Ovary (tissue), 9 donors: ENCODE results near the gene PPP1R2. TPM values are rescaled to one million over a fixed set of nuclear protein-coding genes. Genes with fewer than 3 reads are reported as not detected.

Experiments used
- DNase-seq, 5 donors: peaks; one replicate each; pipeline ENCODE4 v3.0.0-alpha.2; 2019 to 2020
- H3K27ac ChIP-seq, 2 donors: fragments of 200-600 bp; one replicate each; pipeline versions ENCODE4 v1.5.1 to v1.8.0; 2019 to 2022
- H3K27me3 ChIP-seq: fragments of 200-600 bp; one replicate; pipeline ENCODE4 v1.8.0; 2022
- H3K36me3 ChIP-seq: fragments of 200-600 bp; sonication (generic); one replicate; pipeline ENCODE4 v1.5.1; 2019
- H3K4me1 ChIP-seq: one replicate; pipeline ENCODE4 v1.8.1; 2013; ENCODE audit warnings: mild to moderate bottlenecking, moderate library complexity; ENCODE audit not compliant: insufficient read depth
- H3K4me3 ChIP-seq: fragments of 200-600 bp; sonication (generic); one replicate; pipeline ENCODE4 v1.5.1; 2017
- H3K9me3 ChIP-seq, 2 donors: fragments of 200-600 bp in 1 of 2; sonication (generic) in 1 of 2; one replicate each; pipeline versions ENCODE4 v1.5.1 to v1.8.1; 2013 to 2019; ENCODE audit warnings: mild to moderate bottlenecking in 1 of 2, moderate library complexity in 1 of 2
- CTCF ChIP-seq, 3 donors: fragments of 450-650 bp in 2 of 3; fragments of 200-600 bp in 1 of 3; IDR thresholded peaks; one replicate each; pipeline versions ENCODE4 v1.5.1 to v1.8.0; 2016 to 2022; ENCODE audit warnings: antibody characterized with exemption in 3 of 3, mild to moderate bottlenecking in 1 of 3
- EP300 ChIP-seq: sonication (generic); formaldehyde crosslinking; IDR thresholded peaks from one replicate; pipeline ENCODE4 v1.6.1; 2017; ENCODE audit warnings: antibody characterized with exemption
- POLR2A ChIP-seq: fragments of 450-650 bp; IDR thresholded peaks from one replicate; pipeline ENCODE4 v1.6.1; 2017; ENCODE audit warnings: antibody characterized with exemption, mild to moderate bottlenecking, moderate library complexity
- WGBS, 3 donors: extraction: QIAGEN DNeasy Blood & Tissue Kit in 1 of 3; methylation state at CpG; one replicate each; pipeline versions ENCODE4 v1.1.5 to v1.1.7; 2013 to 2017; 5-methylcytosine and 5-hydroxymethylcytosine counted together
- intact Hi-C, 4 donors: fragments of 100-400 bp; cut with DNase I; formaldehyde crosslinking; loops; one replicate each; pipeline versions ENCODE4 v1.11.0 to v1.15.1; 2022 to 2023
- polyA plus RNA-seq, 2 donors: library from polyadenylated mRNA; stranded (reverse); fragments of 200-250 nt in 1 of 2; fragments of 350-450 nt in 1 of 2; fragmentation: Illumina TruSeq in 1 of 2; extraction: RNeasy Lipid Tissue Mini Kit (QIAGEN cat#74804) in 1 of 2; gene quantifications; one replicate each; pipeline ENCODE4 v1.2.3, GENCODE V29; 2013 to 2014
- total RNA-seq, 7 donors: library from RNA; depleted of rRNA in 2 of 7; stranded (reverse); fragments of >200 nt in 2 of 7; fragmentation: NEBNext Ultra II Directional in 3 of 7; extraction: Animal tissue kit (Norgen Biotek cat#: 25700) in 3 of 7; gene quantifications; one replicate each; pipeline versions ENCODE4 v1.1.0 to v1.2.4, GENCODE V29; 2016 to 2023
- donor health status: DM: no; HTN: no; CAD: no; lungs with moderate emphysema.
- donor health status: DM: no; HTN: no; CAD: no.
- donor health status: Bipolar disorder and iron deficiency.
- donor health status: DM: yes; HTN: yes; CAD: no.
- donor health status: DM: no; HTN: no; CAD: no.
- donor health status: DM: yes; HTN: yes; CAD: no.

PPP1R2 gene
- total and polyA plus RNA-seq, 9 donors: 22.5 to 50.2 (median 40.6) TPM

GRCh38 chr3:195556390-195556789 lies 13.3 kb upstream of the PPP1R2 start:
- Histone ChIP-seq H3K36me3 (no peaks in the 10 kb centered on the region), H3K27ac (no peak overlapping the region), H3K9me3 (no peaks in the 10 kb centered on the region), H3K4me1 (no peaks in the 10 kb centered on the region), H3K4me3 (no peak overlapping the region), H3K27me3 (no peaks in the 10 kb centered on the region)
- DNase-seq: no peak
- WGBS, 3 donors: 35 to 44% (median 40%) methylated on average over 10 of the region's 10 CpGs
- TF ChIP-seq POLR2A (no peak), CTCF (IDR thresholded peaks at IDR 0.05) (no peak), EP300 (no peak)
- intact Hi-C loops: no loop called here

GRCh38 chr3:195555110-195555509 lies 12.0 kb upstream of the PPP1R2 start:
- TF ChIP-seq CTCF (IDR thresholded peaks at IDR 0.05) (no peak), EP300 (no peak)
- DNase-seq: no peak
- 77 to 84% (median 81%) methylated on average over 8 of the region's 8 CpGs for WGBS, 3 donors
- H3K27ac ChIP-seq: no peak overlapping the region
- no peaks in the 10 kb centered on the region for H3K36me3 ChIP-seq
- H3K4me1 ChIP-seq: peaks cover under 1% of the 10 kb centered on the region
- intact Hi-C loops: no loop called here
- H3K4me3 ChIP-seq: no peak overlapping the region
- no peaks in the 10 kb centered on the region for H3K27me3 ChIP-seq
- H3K9me3 ChIP-seq: no peaks in the 10 kb centered on the region

GRCh38 chr3:195554458-195554857 lies 11.3 kb upstream of the PPP1R2 start:
- no peaks in the 10 kb centered on the region for H3K36me3 ChIP-seq
- no peak for DNase-seq
- no peaks in the 10 kb centered on the region for H3K27me3 ChIP-seq
- peaks cover 2% of the 10 kb centered on the region for H3K4me1 ChIP-seq
- no peak for TF ChIP-seq EP300
- no peak for TF ChIP-seq CTCF (IDR thresholded peaks at IDR 0.05)
- TF ChIP-seq POLR2A: no peak
- intact Hi-C loops: no loop called here
- no peak overlapping the region for H3K27ac ChIP-seq
- H3K9me3 ChIP-seq: no peaks in the 10 kb centered on the region
- no peak overlapping the region for H3K4me3 ChIP-seq
- 91 to 95% (median 92%) methylated on average over 15 of the region's 15 CpGs for WGBS, 3 donors

GRCh38 chr3:195553268-195553667 lies 10.1 kb upstream of the PPP1R2 start:
- H3K27ac ChIP-seq: no peak overlapping the region
- TF ChIP-seq POLR2A: no peak
- no peak for TF ChIP-seq EP300
- no peak for TF ChIP-seq CTCF (IDR thresholded peaks at IDR 0.05)
- no peak for DNase-seq
- peaks cover 2% of the 10 kb centered on the region for H3K4me1 ChIP-seq
- 79 to 90% (median 80%) methylated on average over 7 of the region's 7 CpGs for WGBS, 3 donors
- H3K27me3 ChIP-seq: no peaks in the 10 kb centered on the region
- no peak overlapping the region for H3K4me3 ChIP-seq
- H3K36me3 ChIP-seq: no peaks in the 10 kb centered on the region
- no peaks in the 10 kb centered on the region for H3K9me3 ChIP-seq
- intact Hi-C loops: no loop called here
